Measurements from ENCODE around the gene TGFB3. TPM values are rescaled to one million over a fixed set of nuclear protein-coding genes. Genes with fewer than 3 reads are reported as not detected.

TGFB3 gene
- total RNA-seq, 2 experiments from 2014 or later = 1.1 to 5.5 TPM

GRCh38 chr14:75952489-75952888 lies 29.3 kb downstream of the TGFB3 start:
- Histone ChIP-seq H3K27ac (ENCODE audit: low read depth, low read length, poor library complexity, severe bottlenecking) (no peak overlapping the region), H3K4me2 (ENCODE audit: low read length) (no peak overlapping the region), H3K4me3 (ENCODE audit: low read depth, low read length, poor library complexity, severe bottlenecking) (no peak overlapping the region), H4K20me1 (ENCODE audit: insufficient read depth, low read length) (no peaks in the 10 kb centered on the region), H3K4me1 (ENCODE audit: insufficient read depth, low read length, poor library complexity, severe bottlenecking) (no peaks in the 10 kb centered on the region), H3K9me3 (ENCODE audit: low read length) (no peaks in the 10 kb centered on the region), H3K79me2 (ENCODE audit: insufficient read depth, low read depth, low read length) (no peaks in the 10 kb centered on the region), H3K36me3 (ENCODE audit: insufficient read depth, low read length) (no peaks in the 10 kb centered on the region), H3K9me2 (ENCODE audit: insufficient read depth, low read length) (no peaks in the 10 kb centered on the region), H2AFZ (ENCODE audit: low read length) (no peak overlapping the region)
- no TSS peak for BruUV-seq (replicated peaks)
- ChIA-PET POLR2A (no interaction called here), CTCF (ENCODE audit: unreplicated experiment) (no interaction called here)
- DNase-seq (ENCODE audit: low spot score) = no peak
- intact Hi-C loops (cut with micrococcal nuclease; ENCODE audit: unreplicated experiment) = loop anchor here (5.0 kb wide), 1 partner anchor 35 kb away; no protein-coding TSS in a partner anchor
- no peak for TF ChIP-seq EZH2phosphoT487 (IDR thresholded peaks at IDR 0.05; ENCODE audit: borderline replicate concordance, low read depth, low read length)
- no peak for TF ChIP-seq CTCF (conservative IDR thresholded peaks at IDR 0.05; ENCODE audit: low read length)

- no peak for TF ChIP-seq CTCF (conservative IDR thresholded peaks at IDR 0.05; ENCODE audit: low read length)
- no peak for TF ChIP-seq EZH2phosphoT487 (IDR thresholded peaks at IDR 0.05; ENCODE audit: borderline replicate concordance, low read depth, low read length)
- H3K79me2 ChIP-seq (ENCODE audit: insufficient read depth, low read depth, low read length) = no peaks in the 10 kb centered on the region
- ChIA-PET CTCF (ENCODE audit: unreplicated experiment) (no interaction called here), POLR2A (interaction anchor here (0.7 to 1.1 kb wide), 2 partner anchors 11 to 457 kb away, joined by 3 to 4 read pairs; no protein-coding TSS in a partner anchor)
- H3K9me3 ChIP-seq (ENCODE audit: low read length) = no peaks in the 10 kb centered on the region
- H3K36me3 ChIP-seq (ENCODE audit: insufficient read depth, low read length) = no peaks in the 10 kb centered on the region
- H3K27ac ChIP-seq (ENCODE audit: low read depth, low read length, poor library complexity, severe bottlenecking) = no peak overlapping the region
- H3K4me2 ChIP-seq (ENCODE audit: low read length) = no peak overlapping the region
- H3K4me1 ChIP-seq (ENCODE audit: insufficient read depth, low read length, poor library complexity, severe bottlenecking) = no peaks in the 10 kb centered on the region
- DNase-seq (ENCODE audit: low spot score) = no peak
- H3K9me2 ChIP-seq (ENCODE audit: insufficient read depth, low read length) = no peaks in the 10 kb centered on the region
- no peak overlapping the region for H3K4me3 ChIP-seq (ENCODE audit: low read depth, low read length, poor library complexity, severe bottlenecking)
- intact Hi-C loops (cut with micrococcal nuclease; ENCODE audit: unreplicated experiment) = no loop called here
- no peaks in the 10 kb centered on the region for H4K20me1 ChIP-seq (ENCODE audit: insufficient read depth, low read length)
- no peak overlapping the region for H2AFZ ChIP-seq (ENCODE audit: low read length)
- BruUV-seq (replicated peaks) = no TSS peak
These were observed 35.0 kb downstream of the TGFB3 start for GRCh38 chr14:75946785-75947184.

GRCh38 chr14:75944607-75945241 lies 37.1 kb downstream of the TGFB3 start:
- H3K27ac ChIP-seq (ENCODE audit: low read depth, low read length, poor library complexity, severe bottlenecking) = no peak overlapping the region
- H2AFZ ChIP-seq (ENCODE audit: low read length) = no peak overlapping the region
- H3K79me2 ChIP-seq (ENCODE audit: insufficient read depth, low read depth, low read length) = no peaks in the 10 kb centered on the region
- ChIA-PET CTCF (ENCODE audit: unreplicated experiment) (no interaction called here), POLR2A (interaction anchor here (1.3 kb wide), 1 partner anchor 10 kb away, joined by 3 read pairs; no protein-coding TSS in a partner anchor)
- H3K4me3 ChIP-seq (ENCODE audit: low read depth, low read length, poor library complexity, severe bottlenecking) = no peak overlapping the region
- BruUV-seq (replicated peaks) = no TSS peak
- H3K4me2 ChIP-seq (ENCODE audit: low read length) = no peak overlapping the region
- no peaks in the 10 kb centered on the region for H3K36me3 ChIP-seq (ENCODE audit: insufficient read depth, low read length)
- H3K4me1 ChIP-seq (ENCODE audit: insufficient read depth, low read length, poor library complexity, severe bottlenecking) = no peaks in the 10 kb centered on the region
- H3K9me3 ChIP-seq (ENCODE audit: low read length) = no peaks in the 10 kb centered on the region
- no peaks in the 10 kb centered on the region for H4K20me1 ChIP-seq (ENCODE audit: insufficient read depth, low read length)
- TF ChIP-seq CTCF (conservative IDR thresholded peaks at IDR 0.05; ENCODE audit: low read length) (no peak), EZH2phosphoT487 (IDR thresholded peaks at IDR 0.05; ENCODE audit: borderline replicate concordance, low read depth, low read length) (no peak)
- no peak for DNase-seq (ENCODE audit: low spot score)
- no peaks in the 10 kb centered on the region for H3K9me2 ChIP-seq (ENCODE audit: insufficient read depth, low read length)
- intact Hi-C loops (cut with micrococcal nuclease; ENCODE audit: unreplicated experiment) = no loop called here
